Measurements from ENCODE around the gene RASGRF2.
"Not testable (repeated sequence)": the region's sequence is repeated elsewhere in the genome, so short reads cannot be mapped to it uniquely, and the experiment has no call there.

RASGRF2 gene

DNA sequence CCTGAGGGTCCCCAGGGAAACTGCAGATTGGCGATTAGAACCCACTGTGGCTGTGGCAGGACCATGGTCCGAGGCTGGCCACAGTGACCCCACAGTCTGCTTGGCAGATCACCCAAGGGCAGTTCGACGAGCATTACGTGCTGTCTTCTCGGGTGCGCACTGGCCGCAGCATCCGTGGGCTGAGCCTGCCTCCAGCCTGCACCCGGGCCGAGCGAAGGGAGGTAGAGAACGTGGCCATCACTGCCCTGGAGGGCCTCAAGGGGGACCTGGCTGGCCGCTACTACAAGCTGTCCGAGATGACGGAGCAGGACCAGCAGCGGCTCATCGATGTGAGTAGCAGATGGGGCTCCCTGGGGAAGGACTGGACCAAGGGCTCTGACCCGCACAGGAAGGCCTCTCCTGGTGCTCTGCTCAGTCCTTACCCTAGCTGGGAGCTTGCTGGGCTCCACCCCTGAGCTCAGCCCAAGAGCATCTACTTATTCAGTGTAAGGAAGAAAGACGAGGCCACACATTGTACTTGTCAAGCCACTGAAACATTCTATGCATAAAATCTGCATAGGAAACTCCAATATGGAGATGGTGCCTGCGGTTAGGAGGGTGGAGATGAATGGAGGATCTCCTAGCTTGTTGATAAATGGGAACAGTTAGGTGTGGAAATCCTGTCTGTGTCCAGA lies 294.9 kb downstream of the RASGRF2 start:
- Histone ChIP-seq H3K27ac (ENCODE audit: low read depth, low read length) (no peak overlapping the region), H3K4me3 (ENCODE audit: low read length) (no peak overlapping the region), H3K4me2 (ENCODE audit: low read length) (no peak overlapping the region), H3K9me2 (replicated peaks; ENCODE audit: control insufficient read depth, low read length) (no peaks in the 10 kb centered on the region), H3K27me3 (ENCODE audit: control insufficient read depth, low read length) (no peaks in the 10 kb centered on the region), H4K20me1 (ENCODE audit: control insufficient read depth, insufficient read depth, low read depth, low read length) (no peaks in the 10 kb centered on the region), H3K9me3 (ENCODE audit: control insufficient read depth, insufficient read depth, low read length) (no peaks in the 10 kb centered on the region), H3K79me2 (ENCODE audit: control insufficient read depth, low read length) (0 out of 2 replicates have a peak, but pooled peaks cover 3% of the 10 kb centered on the region), H3F3A (ENCODE audit: control insufficient read depth, insufficient read depth) (no peaks in the 10 kb centered on the region), H3K4me1 (ENCODE audit: control insufficient read depth, low read length) (no peaks in the 10 kb centered on the region), H3K36me3 (ENCODE audit: control insufficient read depth, low read length) (0 out of 2 replicates have a peak, but pooled peaks cover 3% of the 10 kb centered on the region)
- TF ChIP-seq EZH2phosphoT487 (IDR thresholded peaks at IDR 0.05; ENCODE audit: borderline replicate concordance, low read length) (no peak), CTCF (IDR thresholded peaks at IDR 0.05; ENCODE audit: low read depth, low read length, poor library complexity, severe bottlenecking) (no peak)

- Histone ChIP-seq H3K27ac (ENCODE audit: low read depth, low read length) (no peak overlapping the region), H4K20me1 (ENCODE audit: control insufficient read depth, insufficient read depth, low read depth, low read length) (no peaks in the 10 kb centered on the region), H3K4me1 (ENCODE audit: control insufficient read depth, low read length) (no peaks in the 10 kb centered on the region), H3F3A (ENCODE audit: control insufficient read depth, insufficient read depth) (no peaks in the 10 kb centered on the region), H3K79me2 (ENCODE audit: control insufficient read depth, low read length) (0 out of 2 replicates have a peak, but pooled peaks cover 3% of the 10 kb centered on the region), H3K36me3 (ENCODE audit: control insufficient read depth, low read length) (no peaks in the 10 kb centered on the region), H3K9me3 (ENCODE audit: control insufficient read depth, insufficient read depth, low read length) (no peaks in the 10 kb centered on the region), H3K4me2 (ENCODE audit: low read length) (no peak overlapping the region), H3K9me2 (replicated peaks; ENCODE audit: control insufficient read depth, low read length) (no peaks in the 10 kb centered on the region), H3K4me3 (ENCODE audit: low read length) (no peak overlapping the region), H3K27me3 (ENCODE audit: control insufficient read depth, low read length) (no peaks in the 10 kb centered on the region)
- TF ChIP-seq EZH2phosphoT487 (IDR thresholded peaks at IDR 0.05; ENCODE audit: borderline replicate concordance, low read length) (no peak), CTCF (IDR thresholded peaks at IDR 0.05; ENCODE audit: low read depth, low read length, poor library complexity, severe bottlenecking) (no peak)
Observed at GRCh38 chr5:81256766-81257165, 296.6 kb downstream of the RASGRF2 start.

DNA sequence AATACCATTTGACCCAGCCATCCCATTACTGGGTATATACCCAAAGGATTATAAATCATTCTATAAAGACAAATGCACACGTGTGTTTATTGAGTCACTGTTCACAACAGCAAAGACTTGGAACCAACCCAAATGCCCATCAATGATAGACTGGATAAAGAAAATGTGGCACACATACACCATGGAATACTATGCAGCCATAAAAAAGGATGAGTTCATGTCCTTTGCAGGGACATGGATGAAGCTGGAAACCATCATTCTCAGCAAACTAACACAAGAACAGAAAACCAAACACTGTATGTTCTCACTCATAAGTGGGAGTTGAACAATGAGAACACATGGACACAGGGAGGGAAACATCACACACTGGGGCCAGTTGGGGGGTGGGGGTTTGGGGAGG lies 302.6 kb downstream of the RASGRF2 start:
- H3K27me3 ChIP-seq (ENCODE audit: control insufficient read depth, low read length); H3K79me2 ChIP-seq (ENCODE audit: control insufficient read depth, low read length); H3K27ac ChIP-seq (ENCODE audit: low read depth, low read length); H3K4me1 ChIP-seq (ENCODE audit: control insufficient read depth, low read length); H3K4me3 ChIP-seq (ENCODE audit: low read length); H3F3A ChIP-seq (ENCODE audit: control insufficient read depth, insufficient read depth); H4K20me1 ChIP-seq (ENCODE audit: control insufficient read depth, insufficient read depth, low read depth, low read length); H3K4me2 ChIP-seq (ENCODE audit: low read length); H3K9me2 ChIP-seq (replicated peaks; ENCODE audit: control insufficient read depth, low read length); H3K36me3 ChIP-seq (ENCODE audit: control insufficient read depth, low read length); H3K9me3 ChIP-seq (ENCODE audit: control insufficient read depth, insufficient read depth, low read length): not testable (repeated sequence)

- Histone ChIP-seq H3K4me2 (ENCODE audit: low read length) (no peak overlapping the region), H3K27me3 (ENCODE audit: control insufficient read depth, low read length) (no peaks in the 10 kb centered on the region), H3K79me2 (ENCODE audit: control insufficient read depth, low read length) (peaks cover 18% of the 10 kb centered on the region), H3K36me3 (ENCODE audit: control insufficient read depth, low read length) (no peaks in the 10 kb centered on the region), H3K9me3 (ENCODE audit: control insufficient read depth, insufficient read depth, low read length) (no peaks in the 10 kb centered on the region), H4K20me1 (ENCODE audit: control insufficient read depth, insufficient read depth, low read depth, low read length) (no peaks in the 10 kb centered on the region), H3F3A (ENCODE audit: control insufficient read depth, insufficient read depth) (no peaks in the 10 kb centered on the region), H3K9me2 (replicated peaks; ENCODE audit: control insufficient read depth, low read length) (no peaks in the 10 kb centered on the region), H3K4me3 (ENCODE audit: low read length) (no peak overlapping the region), H3K4me1 (ENCODE audit: control insufficient read depth, low read length) (peaks cover 7% of the 10 kb centered on the region), H3K27ac (ENCODE audit: low read depth, low read length) (no peak overlapping the region)
- TF ChIP-seq CTCF (IDR thresholded peaks at IDR 0.05; ENCODE audit: low read depth, low read length, poor library complexity, severe bottlenecking) (no peak), EZH2phosphoT487 (IDR thresholded peaks at IDR 0.05; ENCODE audit: borderline replicate concordance, low read length) (no peak)
Observed at GRCh38 chr5:81265101-81265500, 304.9 kb downstream of the RASGRF2 start.
